ENCODE measurements around the gene IFI44L.

- TF ChIP-seq CTCF (IDR thresholded peaks at IDR 0.05; ENCODE audit: poor library complexity, severe bottlenecking) (no peak), EZH2 (IDR thresholded peaks at IDR 0.05; ENCODE audit: borderline replicate concordance, insufficient read depth, low read length, poor library complexity, severe bottlenecking) (no peak), EP300 (conservative IDR thresholded peaks at IDR 0.05; ENCODE audit: poor library complexity, severe bottlenecking) (no peak)
Measured at GRCh38 chr1:78619446-78619802, 824 bp upstream of the IFI44L start.
